HG02938 (cell line): ENCODE data around the gene SPATA9.

Source experiments
- ATAC-seq: cut with Tn5 transposase; IDR thresholded peaks from one replicate; pipeline ENCODE4 v1.9.1; 2021; ENCODE audit warnings: mild to moderate bottlenecking, moderate library complexity; ENCODE audit not compliant: unreplicated experiment

The SPATA9 gene

GRCh38 chr5:95682891-95683290 is at the start of gene SPATA9:
SPATA9 (minus strand) TSS chr5:95682991; CDS start chr5:95682854, 137 bp downstream.
- no peak for ATAC-seq

GRCh38 chr5:95731571-95732554 is 49.1 kb upstream of the SPATA9 start:
- ATAC-seq, result peak; percentile 28

GRCh38 chr5:95730730-95731570 is 48.2 kb upstream of the SPATA9 start, which contains the start of gene RHOBTB3:
RHOBTB3 (plus strand) TSS chr5:95731336; CDS start chr5:95731683, 347 bp downstream.
- peak; percentile 32 for ATAC-seq

- no peak for ATAC-seq
Observed at GRCh38 chr5:95730011-95730700, 47.4 kb upstream of the SPATA9 start.

GRCh38 chr5:95729115-95730010 is 46.6 kb upstream of the SPATA9 start:
- ATAC-seq, result no peak

- no peak for ATAC-seq
Observed at GRCh38 chr5:95728494-95729114, 45.8 kb upstream of the SPATA9 start.

- peak; percentile 47 for ATAC-seq
Observed at GRCh38 chr5:95727764-95728191, 45.0 kb upstream of the SPATA9 start.

GRCh38 chr5:95726811-95727763 is 44.3 kb upstream of the SPATA9 start:
- no peak for ATAC-seq

- no peak for ATAC-seq
Observed at GRCh38 chr5:95725937-95726810, 43.4 kb upstream of the SPATA9 start.

- no peak for ATAC-seq
Observed at GRCh38 chr5:95725071-95725820, 42.5 kb upstream of the SPATA9 start.

GRCh38 chr5:95723632-95724369 is 41.0 kb upstream of the SPATA9 start:
- ATAC-seq, result no peak

GRCh38 chr5:95721582-95722295 is 38.9 kb upstream of the SPATA9 start:
- ATAC-seq, result no peak

- ATAC-seq, result no peak
Observed at GRCh38 chr5:95720094-95720786, 37.4 kb upstream of the SPATA9 start.

- no peak for ATAC-seq
Observed at GRCh38 chr5:95718738-95719137, 35.9 kb upstream of the SPATA9 start.

- peak; percentile 80 for ATAC-seq
Observed at GRCh38 chr5:95718203-95718602, 35.4 kb upstream of the SPATA9 start.
